KOPT-K1 (cell line): Measurements from ENCODE around the gene TMEM82.

ENCODE experiments used
- H3K27ac ChIP-seq: fragments of 200-600 bp; sonication (generic); 2 replicates; pipeline ENCODE4 v1.5.1; 2016; ENCODE audit warnings: antibody characterized with exemption, mild to moderate bottlenecking, low read depth, low read length; ENCODE audit not compliant: poor library complexity, severe bottlenecking
- H3K36me3 ChIP-seq: fragments of 200-600 bp; sonication (generic); 2 replicates; pipeline ENCODE4 v1.5.1; 2017; ENCODE audit warnings: antibody characterized with exemption, mild to moderate bottlenecking, low read length, moderate library complexity; ENCODE audit not compliant: insufficient read depth
- H3K9me3 ChIP-seq: fragments of 200-600 bp; sonication (generic); 2 replicates; pipeline ENCODE4 v1.5.1; 2017; ENCODE audit warnings: antibody characterized with exemption, low read length, mild to moderate bottlenecking; ENCODE audit not compliant: insufficient read depth, poor library complexity, severe bottlenecking

TMEM82 gene

DNA sequence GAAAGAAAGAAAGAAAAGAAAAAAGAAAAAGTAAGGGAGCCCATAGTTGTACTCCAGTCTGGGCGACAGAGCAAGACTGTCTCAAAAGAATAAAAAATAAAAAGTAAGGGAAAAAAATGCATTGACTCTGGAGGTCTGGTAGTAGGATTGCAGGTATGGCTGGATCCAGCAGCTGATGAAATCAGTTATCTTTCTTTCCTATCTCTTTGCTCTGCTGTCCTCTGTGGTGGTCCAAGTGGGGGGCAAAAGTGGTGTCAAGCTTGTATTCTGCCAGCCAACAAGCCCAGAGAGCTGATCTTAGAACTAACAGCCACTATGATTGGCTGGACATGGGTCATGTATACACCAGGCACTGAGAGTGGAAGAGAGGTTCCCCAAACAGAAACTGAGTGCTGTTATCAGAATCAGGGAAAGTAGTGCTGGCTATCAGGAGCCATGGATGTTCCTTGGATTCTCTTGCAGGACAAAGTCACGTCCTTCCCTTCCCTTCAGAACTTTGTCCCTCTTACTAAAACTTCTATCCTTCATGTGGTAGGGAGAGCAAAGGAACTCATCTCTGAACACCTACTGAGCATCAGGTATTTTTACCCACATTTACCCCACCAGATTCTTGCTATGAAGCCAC is 12.8 kb downstream of the TMEM82 start:
- no peaks in the 10 kb centered on the region for H3K36me3 ChIP-seq
- no peak overlapping the region for H3K27ac ChIP-seq
- no peaks in the 10 kb centered on the region for H3K9me3 ChIP-seq

DNA sequence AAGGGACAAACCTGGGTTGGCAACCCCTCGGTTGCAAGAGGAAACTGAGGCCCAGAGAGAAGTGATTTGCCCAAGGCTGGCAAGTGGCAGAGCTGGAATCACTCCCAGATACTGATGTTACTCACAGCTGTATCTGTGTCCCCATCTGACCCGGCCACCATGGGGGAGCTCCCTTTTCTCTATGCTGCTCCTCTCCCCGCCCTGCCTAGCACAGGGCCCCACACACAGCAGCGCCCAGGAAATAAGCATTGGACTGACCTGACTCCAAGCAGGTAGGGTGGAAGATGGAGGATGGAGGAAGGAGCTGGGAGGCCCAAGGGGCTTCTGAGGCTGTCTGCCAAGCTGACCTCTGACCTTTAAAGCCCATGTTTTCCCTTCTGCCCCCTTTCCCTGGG is 13.3 kb downstream of the TMEM82 start:
- H3K9me3 ChIP-seq, result no peaks in the 10 kb centered on the region
- H3K36me3 ChIP-seq, result no peaks in the 10 kb centered on the region
- no peak overlapping the region for H3K27ac ChIP-seq

GRCh38 chr1:15756143-15757015 is 14.1 kb downstream of the TMEM82 start:
- no peaks in the 10 kb centered on the region for H3K36me3 ChIP-seq
- H3K27ac ChIP-seq, result no peak overlapping the region
- H3K9me3 ChIP-seq, result no peaks in the 10 kb centered on the region

- H3K27ac ChIP-seq, result no peak overlapping the region
- H3K36me3 ChIP-seq, result no peaks in the 10 kb centered on the region
Observed at GRCh38 chr1:15757016-15757543, 14.8 kb downstream of the TMEM82 start.

GRCh38 chr1:15757575-15758342 is 15.5 kb downstream of the TMEM82 start:
- H3K9me3 ChIP-seq, result no peaks in the 10 kb centered on the region
- H3K36me3 ChIP-seq, result no peaks in the 10 kb centered on the region
- H3K27ac ChIP-seq, result no peak overlapping the region

More at GRCh38 chr1:15757016-15757543, 14.8 kb downstream of the TMEM82 start:
- no peaks in the 10 kb centered on the region for H3K9me3 ChIP-seq

DNA sequence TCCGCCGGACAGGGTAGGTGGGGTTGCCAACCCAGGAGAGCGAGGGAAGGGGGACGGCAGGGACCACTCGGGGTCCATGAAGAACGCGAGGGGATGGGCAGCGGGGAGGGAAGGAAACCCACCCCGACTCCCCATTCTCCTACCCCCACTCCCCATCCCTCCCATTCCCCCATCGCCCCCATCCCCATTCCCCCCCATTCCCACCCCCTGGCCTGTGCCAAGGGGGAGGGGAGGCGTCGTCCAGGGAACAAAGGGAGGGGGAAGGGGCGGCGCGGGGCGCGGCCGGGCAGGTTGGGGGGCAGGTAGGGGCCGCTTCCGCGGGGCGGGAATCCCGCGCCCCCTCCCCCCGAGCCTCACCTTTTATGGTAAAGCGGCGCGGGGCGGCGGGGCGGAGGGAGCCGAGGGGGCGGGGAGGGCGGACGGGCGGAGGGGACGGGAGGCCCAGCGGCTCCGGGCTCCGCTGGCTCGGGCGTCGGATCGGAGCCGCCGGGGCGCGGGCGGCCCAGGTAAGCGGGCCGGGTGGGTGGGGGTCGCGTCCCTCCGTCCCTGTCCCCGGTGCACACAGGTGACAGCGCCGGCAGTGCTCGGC is 16.1 kb downstream of the TMEM82 start, which contains the start of gene FBLIM1:
FBLIM1 (plus strand) TSS at position 453 of the 589 bp plus-strand sequence. CDS start 6,189 bp downstream, outside the sequence.
- Histone ChIP-seq H3K9me3 (no peaks in the 10 kb centered on the region), H3K36me3 (no peaks in the 10 kb centered on the region), H3K27ac (no peak within 1 kb of the TSS)

DNA sequence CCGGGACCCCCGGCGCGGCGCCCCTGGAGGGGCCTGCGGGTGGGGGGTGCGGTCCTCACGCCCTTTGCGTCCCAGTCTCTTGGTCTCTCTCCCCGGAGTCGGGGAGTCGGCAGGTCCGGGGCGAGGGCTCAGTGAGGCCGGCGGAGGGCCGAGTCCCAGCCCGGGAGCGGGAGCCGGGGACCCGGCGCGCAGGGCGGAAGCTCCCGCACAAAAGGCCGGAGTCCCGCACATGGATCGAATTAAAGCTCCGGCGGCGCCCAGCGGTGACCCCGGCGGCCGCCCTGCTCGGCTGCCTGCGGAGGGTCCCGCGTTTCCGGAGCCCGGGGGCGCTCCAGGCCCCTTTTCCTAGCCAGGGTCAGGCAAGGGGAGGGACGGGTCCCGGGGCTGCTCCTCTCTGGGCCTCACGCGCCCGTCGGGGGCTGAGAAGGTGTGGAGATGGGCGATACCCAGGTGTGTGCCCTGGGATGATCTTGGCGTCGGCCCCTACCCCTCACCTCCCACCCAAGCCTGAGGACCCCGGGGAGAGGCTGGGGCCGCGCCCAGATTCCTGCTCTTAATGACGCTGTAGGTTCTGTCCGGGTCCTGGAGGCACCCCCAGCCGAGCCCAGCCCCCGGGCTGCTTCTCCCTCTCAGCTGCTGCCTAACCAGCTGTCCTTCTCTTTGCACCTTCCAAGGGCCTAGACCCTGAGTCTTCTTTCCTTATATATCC is 16.8 kb downstream of the TMEM82 start:
- Histone ChIP-seq H3K27ac (no peak overlapping the region), H3K9me3 (no peaks in the 10 kb centered on the region), H3K36me3 (no peaks in the 10 kb centered on the region)

- no peaks in the 10 kb centered on the region for H3K9me3 ChIP-seq
- no peak overlapping the region for H3K27ac ChIP-seq
- H3K36me3 ChIP-seq, result no peaks in the 10 kb centered on the region
Observed at GRCh38 chr1:15760520-15761211, 18.4 kb downstream of the TMEM82 start.

GRCh38 chr1:15761366-15762128 is 19.2 kb downstream of the TMEM82 start:
- Histone ChIP-seq H3K36me3 (no peaks in the 10 kb centered on the region), H3K9me3 (no peaks in the 10 kb centered on the region), H3K27ac (no peak overlapping the region)

DNA sequence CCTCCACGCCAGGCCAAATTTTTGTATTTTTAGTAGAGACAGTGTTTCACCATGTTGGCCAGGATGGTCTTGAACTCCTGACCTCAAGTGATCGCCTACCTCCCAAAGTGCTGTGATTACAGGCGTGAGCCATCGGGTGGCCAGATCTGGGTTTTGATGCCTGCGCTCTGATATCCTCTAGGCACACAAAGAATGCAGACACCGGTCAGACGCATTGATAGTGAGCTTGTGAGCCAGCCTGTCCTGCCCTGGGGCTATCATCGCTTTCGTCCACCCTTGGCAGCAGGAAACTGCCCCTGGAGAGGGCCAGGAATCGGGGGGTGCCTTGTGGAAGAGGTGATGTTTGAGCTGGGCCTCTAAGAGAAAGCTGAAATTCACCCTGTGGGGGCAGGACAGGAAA is 20.2 kb downstream of the TMEM82 start:
- H3K27ac ChIP-seq, result no peak overlapping the region
- no peaks in the 10 kb centered on the region for H3K36me3 ChIP-seq
- H3K9me3 ChIP-seq, result no peaks in the 10 kb centered on the region

- no peak overlapping the region for H3K27ac ChIP-seq
- no peaks in the 10 kb centered on the region for H3K9me3 ChIP-seq
- no peaks in the 10 kb centered on the region for H3K36me3 ChIP-seq
Observed at GRCh38 chr1:15764269-15764764, 22.0 kb downstream of the TMEM82 start.

DNA sequence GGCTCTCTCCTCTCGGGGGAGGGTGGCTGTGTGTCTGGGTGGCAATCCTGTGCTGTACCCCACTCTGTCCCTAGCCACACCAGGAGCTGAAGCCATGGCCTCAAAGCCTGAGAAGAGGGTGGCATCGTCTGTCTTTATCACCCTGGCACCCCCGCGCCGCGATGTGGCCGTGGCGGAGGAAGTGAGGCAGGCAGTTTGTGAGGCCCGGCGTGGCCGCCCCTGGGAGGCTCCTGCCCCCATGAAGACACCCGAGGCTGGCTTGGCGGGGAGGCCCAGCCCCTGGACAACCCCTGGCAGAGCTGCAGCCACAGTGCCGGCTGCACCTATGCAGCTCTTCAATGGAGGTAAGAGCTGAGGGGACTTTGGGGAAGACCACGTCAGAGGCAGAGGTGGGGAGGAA is 22.6 kb downstream of the TMEM82 start:
- Histone ChIP-seq H3K9me3 (no peaks in the 10 kb centered on the region), H3K36me3 (no peaks in the 10 kb centered on the region), H3K27ac (no peak overlapping the region)
